ENCODE data around the gene GGNBP2.
"Not testable (repeated sequence)": the region's sequence is repeated elsewhere in the genome, so short reads cannot be mapped to it uniquely, and the experiment has no call there.

Gene GGNBP2

GRCh38 chr17:36601303-36602029 is 56.7 kb downstream of the GGNBP2 start, which contains the start of gene MRM1:
Gene MRM1, plus strand, starts transcription at chr17:36601583. Its CDS starts 228 bp downstream, at chr17:36601811.
- Histone ChIP-seq H3K36me3 (ENCODE audit: insufficient read depth, low read length) (no peaks in the 10 kb centered on the region), H3K9me3 (ENCODE audit: insufficient read depth, low read depth, low read length) (no peaks in the 10 kb centered on the region), H2AFZ (ENCODE audit: low read length) (peak within 1 kb of the TSS; percentile 89), H3K4me1 (ENCODE audit: insufficient read depth, low read length, poor library complexity, severe bottlenecking) (peaks cover 23% of the 10 kb centered on the region), H3K4me3 (ENCODE audit: low read length, poor library complexity, severe bottlenecking) (peak within 1 kb of the TSS; percentile 84), H3K79me2 (ENCODE audit: insufficient read depth, low read length) (peaks cover 30% of the 10 kb centered on the region), H3F3A (ENCODE audit: low read depth) (no peaks in the 10 kb centered on the region), H3K4me2 (ENCODE audit: low read depth, low read length, poor library complexity, severe bottlenecking) (peak within 1 kb of the TSS; percentile 94), H3K9ac (ENCODE audit: low read depth, low read length, poor library complexity, severe bottlenecking) (peak within 1 kb of the TSS; percentile 80), H4K20me1 (ENCODE audit: insufficient read depth, low read length, poor library complexity, severe bottlenecking) (peaks cover 10% of the 10 kb centered on the region), H3K27me3 (ENCODE audit: insufficient read depth, low read length, poor library complexity, severe bottlenecking) (no peaks in the 10 kb centered on the region), H3K9me2 (replicated peaks; ENCODE audit: low read depth, low read length) (no peaks in the 10 kb centered on the region)
- TF ChIP-seq, protein P1, sequence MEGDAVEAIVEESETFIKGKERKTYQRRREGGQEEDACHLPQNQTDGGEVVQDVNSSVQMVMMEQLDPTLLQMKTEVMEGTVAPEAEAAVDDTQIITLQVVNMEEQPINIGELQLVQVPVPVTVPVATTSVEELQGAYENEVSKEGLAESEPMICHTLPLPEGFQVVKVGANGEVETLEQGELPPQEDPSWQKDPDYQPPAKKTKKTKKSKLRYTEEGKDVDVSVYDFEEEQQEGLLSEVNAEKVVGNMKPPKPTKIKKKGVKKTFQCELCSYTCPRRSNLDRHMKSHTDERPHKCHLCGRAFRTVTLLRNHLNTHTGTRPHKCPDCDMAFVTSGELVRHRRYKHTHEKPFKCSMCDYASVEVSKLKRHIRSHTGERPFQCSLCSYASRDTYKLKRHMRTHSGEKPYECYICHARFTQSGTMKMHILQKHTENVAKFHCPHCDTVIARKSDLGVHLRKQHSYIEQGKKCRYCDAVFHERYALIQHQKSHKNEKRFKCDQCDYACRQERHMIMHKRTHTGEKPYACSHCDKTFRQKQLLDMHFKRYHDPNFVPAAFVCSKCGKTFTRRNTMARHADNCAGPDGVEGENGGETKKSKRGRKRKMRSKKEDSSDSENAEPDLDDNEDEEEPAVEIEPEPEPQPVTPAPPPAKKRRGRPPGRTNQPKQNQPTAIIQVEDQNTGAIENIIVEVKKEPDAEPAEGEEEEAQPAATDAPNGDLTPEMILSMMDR (conservative IDR thresholded peaks at IDR 0.05; ENCODE audit: low read length) = 0 out of 2 replicates have a peak, but pooled peaks have one; percentile 15
- TF ChIP-seq EZH2phosphoT487 (IDR thresholded peaks at IDR 0.05; ENCODE audit: borderline replicate concordance) = no peak

GRCh38 chr17:36602030-36602748 is 57.5 kb downstream of the GGNBP2 start:
- Histone ChIP-seq H3K4me1 (ENCODE audit: insufficient read depth, low read length, poor library complexity, severe bottlenecking) (peaks cover 23% of the 10 kb centered on the region), H3K9me3 (ENCODE audit: insufficient read depth, low read depth, low read length) (no peaks in the 10 kb centered on the region), H3K79me2 (ENCODE audit: insufficient read depth, low read length) (peaks cover 30% of the 10 kb centered on the region), H3F3A (ENCODE audit: low read depth) (no peaks in the 10 kb centered on the region), H3K36me3 (ENCODE audit: insufficient read depth, low read length) (no peaks in the 10 kb centered on the region), H3K9ac (ENCODE audit: low read depth, low read length, poor library complexity, severe bottlenecking) (peak overlapping the region; percentile 80), H3K9me2 (replicated peaks; ENCODE audit: low read depth, low read length) (no peaks in the 10 kb centered on the region), H3K4me2 (ENCODE audit: low read depth, low read length, poor library complexity, severe bottlenecking) (peak overlapping the region; percentile 94), H4K20me1 (ENCODE audit: insufficient read depth, low read length, poor library complexity, severe bottlenecking) (peaks cover 10% of the 10 kb centered on the region), H3K27me3 (ENCODE audit: insufficient read depth, low read length, poor library complexity, severe bottlenecking) (no peaks in the 10 kb centered on the region), H3K4me3 (ENCODE audit: low read length, poor library complexity, severe bottlenecking) (peak overlapping the region; percentile 84), H2AFZ (ENCODE audit: low read length) (peak overlapping the region; percentile 89)
- TF ChIP-seq, protein P1 (conservative IDR thresholded peaks at IDR 0.05; ENCODE audit: low read length) = no peak

GRCh38 chr17:36602924-36603384 is 58.2 kb downstream of the GGNBP2 start:
- Histone ChIP-seq H3K9ac (ENCODE audit: low read depth, low read length, poor library complexity, severe bottlenecking) (peak overlapping the region; percentile 80), H3K4me3 (ENCODE audit: low read length, poor library complexity, severe bottlenecking) (peak overlapping the region; percentile 84), H3K36me3 (ENCODE audit: insufficient read depth, low read length) (no peaks in the 10 kb centered on the region), H2AFZ (ENCODE audit: low read length) (no peak overlapping the region), H3F3A (ENCODE audit: low read depth) (no peaks in the 10 kb centered on the region), H3K4me2 (ENCODE audit: low read depth, low read length, poor library complexity, severe bottlenecking) (peak overlapping the region; percentile 94), H3K9me2 (replicated peaks; ENCODE audit: low read depth, low read length) (no peaks in the 10 kb centered on the region), H4K20me1 (ENCODE audit: insufficient read depth, low read length, poor library complexity, severe bottlenecking) (peaks cover 10% of the 10 kb centered on the region), H3K79me2 (ENCODE audit: insufficient read depth, low read length) (peaks cover 30% of the 10 kb centered on the region), H3K4me1 (ENCODE audit: insufficient read depth, low read length, poor library complexity, severe bottlenecking) (peaks cover 23% of the 10 kb centered on the region), H3K9me3 (ENCODE audit: insufficient read depth, low read depth, low read length) (no peaks in the 10 kb centered on the region), H3K27me3 (ENCODE audit: insufficient read depth, low read length, poor library complexity, severe bottlenecking) (no peaks in the 10 kb centered on the region)
- TF ChIP-seq, protein P1 (conservative IDR thresholded peaks at IDR 0.05; ENCODE audit: low read length) = peak; percentile 85
- TF ChIP-seq EZH2phosphoT487 (IDR thresholded peaks at IDR 0.05; ENCODE audit: borderline replicate concordance) = no peak

DNA sequence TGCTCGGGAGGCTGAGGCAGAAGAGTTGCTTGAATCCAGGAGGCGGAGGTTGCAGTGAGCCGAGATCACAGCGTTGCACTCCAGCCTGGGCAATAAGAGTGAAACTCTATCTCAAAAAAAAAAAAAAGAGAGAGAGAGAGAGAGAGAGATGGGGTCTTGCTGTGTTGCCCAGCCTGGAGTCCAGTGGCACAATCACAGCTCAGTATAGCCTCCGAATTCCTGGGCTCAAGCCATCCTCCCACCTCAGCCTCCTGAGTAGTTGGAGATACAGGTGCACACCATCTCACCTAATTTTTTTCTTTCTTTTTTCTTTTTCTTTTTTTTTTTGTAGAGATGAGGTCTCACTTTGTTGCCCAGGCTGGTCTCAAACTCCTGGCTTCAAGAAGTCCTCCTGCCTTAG is 60.3 kb downstream of the GGNBP2 start:
- Histone ChIP-seq H3K4me1 (ENCODE audit: insufficient read depth, low read length, poor library complexity, severe bottlenecking) (peaks cover 23% of the 10 kb centered on the region), H3K79me2 (ENCODE audit: insufficient read depth, low read length) (peaks cover 30% of the 10 kb centered on the region)
- H3K9ac ChIP-seq (ENCODE audit: low read depth, low read length, poor library complexity, severe bottlenecking); H3K4me3 ChIP-seq (ENCODE audit: low read length, poor library complexity, severe bottlenecking); H3K9me3 ChIP-seq (ENCODE audit: insufficient read depth, low read depth, low read length); H3K27me3 ChIP-seq (ENCODE audit: insufficient read depth, low read length, poor library complexity, severe bottlenecking); H3F3A ChIP-seq (ENCODE audit: low read depth); H2AFZ ChIP-seq (ENCODE audit: low read length); H3K4me2 ChIP-seq (ENCODE audit: low read depth, low read length, poor library complexity, severe bottlenecking); H3K36me3 ChIP-seq (ENCODE audit: insufficient read depth, low read length); H4K20me1 ChIP-seq (ENCODE audit: insufficient read depth, low read length, poor library complexity, severe bottlenecking); H3K9me2 ChIP-seq (replicated peaks; ENCODE audit: low read depth, low read length): not testable (repeated sequence)
